GM12878 (cell line): ENCODE data around the gene DFFA. TPM values are rescaled to one million over a fixed set of nuclear protein-coding genes. Genes with fewer than 3 reads are reported as not detected.

ENCODE experiments used
- ATAC-seq: fragments of 200-7000 bp; cut with Tn5 transposase; 3 replicates; pipeline ENCODE4 v1.9.1; 2020; ENCODE audit warnings: mild to moderate bottlenecking, moderate library complexity
- BruUV-seq: library from RNA; stranded (reverse); fragments of 400-500 nt; replicated peaks from 2 replicates; lab custom pipeline; 2021; lab: Mats Ljungman, UMichigan
- CTCF ChIA-PET: fragments of 300-600 bp; sonication (Branson Sonifier 250); formaldehyde crosslinking; extraction: SDS; loops from one replicate; lab custom pipeline; 2021; ENCODE audit warnings: inconsistent platforms; lab: Yijun Ruan, JAX
- POLR2A ChIA-PET: fragments of 350-600 bp; formaldehyde crosslinking; extraction: SDS; loops from one replicate; lab custom pipeline; 2021; ENCODE audit warnings: inconsistent platforms; lab: Charles Lee
- RAD21 ChIA-PET: fragments of 300-600 bp; sonication (Branson Sonifier 250); formaldehyde crosslinking; loops from one replicate; lab custom pipeline; 2023; ENCODE audit warnings: antibody characterized with exemption; ENCODE audit not compliant: unreplicated experiment; lab: Charles Lee
- SMC1A ChIA-PET: fragments of 300-600 bp; sonication (Branson Sonifier 250); formaldehyde crosslinking; loops from one replicate; lab custom pipeline; 2023; ENCODE audit not compliant: unreplicated experiment, uncharacterized antibody; lab: Charles Lee
- DNase-seq: peaks from one replicate; pipeline ENCODE4 v3.0.0-alpha.2; 2011; ENCODE audit warnings: low read depth, low spot score
- FAIRE-seq: peaks from 3 replicates; lab custom pipeline; 2011; peaks lifted over from hg19 to GRCh38; lab: Jason Lieb, UNC
- H2AFZ ChIP-seq: 2 replicates; pipeline ENCODE4 v1.6.0; 2011; ENCODE audit warnings: low read depth, low read length, control low read depth; ENCODE audit not compliant: control insufficient read depth
- H3K27ac ChIP-seq: 2 replicates; pipeline ENCODE4 v1.5.1; 2011; ENCODE audit warnings: control low read depth; ENCODE audit not compliant: control insufficient read depth, insufficient read depth
- H3K27me3 ChIP-seq, 2 experiments: replicated peaks in 1 of 2; 2 replicates each; pipeline versions ENCODE4 v1.6.0 to v1.6.1; 2011; ENCODE audit warnings: low read length in 1 of 2; ENCODE audit not compliant: control insufficient read depth in 2 of 2, insufficient read depth in 2 of 2
- H3K36me3 ChIP-seq, 2 experiments: 2 replicates each; pipeline ENCODE4 v1.5.1; 2011; ENCODE audit warnings: low read length in 1 of 2; ENCODE audit not compliant: control insufficient read depth in 2 of 2, insufficient read depth in 2 of 2
- H3K4me1 ChIP-seq: 2 replicates; pipeline ENCODE4 v1.6.1; 2011; ENCODE audit warnings: mild to moderate bottlenecking, low read length, moderate library complexity, mixed read lengths; ENCODE audit not compliant: control insufficient read depth, insufficient read depth
- H3K4me2 ChIP-seq: 2 replicates; pipeline ENCODE4 v1.6.0; 2011; ENCODE audit warnings: control low read depth; ENCODE audit not compliant: control insufficient read depth, insufficient read depth
- H3K4me3 ChIP-seq: fragments of 200-600 bp; sonication (generic); 2 replicates; pipeline ENCODE4 v1.5.1; 2016
- H3K79me2 ChIP-seq: 2 replicates; pipeline ENCODE4 v1.6.0; 2011; ENCODE audit warnings: low read length; ENCODE audit not compliant: control insufficient read depth, insufficient read depth
- H3K9ac ChIP-seq: 2 replicates; pipeline ENCODE4 v1.8.0; 2011; ENCODE audit warnings: low read length, control low read depth, mixed read lengths; ENCODE audit not compliant: control insufficient read depth, insufficient read depth
- H3K9me3 ChIP-seq: replicated peaks from 3 replicates; pipeline ENCODE4 v1.5.1; 2011; ENCODE audit warnings: mild to moderate bottlenecking, low read length; ENCODE audit not compliant: control insufficient read depth, insufficient read depth
- H4K20me1 ChIP-seq: 2 replicates; pipeline ENCODE4 v1.6.0; 2011; ENCODE audit not compliant: control insufficient read depth, insufficient read depth
- ASH2L ChIP-seq: fragments of 300-600, 200-600 bp; sonication (generic); IDR thresholded peaks from 2 replicates; pipeline ENCODE4 v1.6.1; 2017; ENCODE audit warnings: low read depth, mild to moderate bottlenecking, borderline replicate concordance
- CEBPB ChIP-seq, 2 experiments: fragments of 150-350 bp in 1 of 2; IDR thresholded peaks; 2 replicates each; pipeline ENCODE4 v1.6.1; 2012 to 2014; ENCODE audit warnings: low read depth in 2 of 2, low read length in 2 of 2, borderline replicate concordance in 1 of 2, inconsistent platforms in 1 of 2
- IRF4 ChIP-seq: IDR thresholded peaks from 2 replicates; pipeline ENCODE4 v1.6.1; 2011; ENCODE audit warnings: low read depth, low read length
- NFYA ChIP-seq: IDR thresholded peaks from 2 replicates; pipeline ENCODE4 v1.6.1; 2011; ENCODE audit warnings: low read depth, mild to moderate bottlenecking, low read length, improper control_type of control experiment, borderline replicate concordance
- PML ChIP-seq: IDR thresholded peaks from 2 replicates; pipeline ENCODE4 v1.6.1; 2012; ENCODE audit warnings: low read length, inconsistent platforms
- RAD51 ChIP-seq: fragments of 450-650 bp; IDR thresholded peaks from 2 replicates; pipeline ENCODE4 v1.6.1; 2016; ENCODE audit warnings: moderate library complexity, mild to moderate bottlenecking, inconsistent platforms
- RELA ChIP-seq: fragments of 450-650 bp; IDR thresholded peaks from 2 replicates; pipeline ENCODE4 v1.8.0; 2014; ENCODE audit warnings: borderline replicate concordance; ENCODE audit not compliant: partially characterized antibody
- SP1 ChIP-seq: IDR thresholded peaks from one replicate; pipeline ENCODE4 v1.6.1; 2011; ENCODE audit warnings: low read depth, low read length
- SUPT20H ChIP-seq: IDR thresholded peaks from 2 replicates; pipeline ENCODE4 v1.6.1; 2011; ENCODE audit warnings: low read depth, mild to moderate bottlenecking, low read length, moderate library complexity, borderline replicate concordance; ENCODE audit not compliant: control insufficient read depth
- TCF7 ChIP-seq: IDR thresholded peaks from 2 replicates; pipeline ENCODE4 v1.6.1; 2014; ENCODE audit warnings: antibody characterized with exemption, borderline replicate concordance
- YY1 ChIP-seq: IDR thresholded peaks from 2 replicates; pipeline ENCODE4 v1.6.1; 2011; ENCODE audit warnings: low read depth, mild to moderate bottlenecking, low read length
- WGBS: methylation state at CpG from one replicate; pipeline ENCODE4 v1.1.6; 2016; ENCODE audit warnings: low lambda C conversion rate; ENCODE audit not compliant: insufficient replicate concordance, insufficient coverage; ENCODE audit errors: missing lambda C conversion rate; 5-methylcytosine and 5-hydroxymethylcytosine counted together
- in situ Hi-C: fragments of 300-500 bp; cut with MboI; formaldehyde crosslinking; loops from 9 replicates; pipeline ENCODE4 v1.14.3; 2018; ENCODE audit warnings: mixed read lengths
- intact Hi-C: fragments of 100-400 bp; cut with micrococcal nuclease; formaldehyde crosslinking; loops from one replicate; pipeline ENCODE4 v1.14.2; 2022; ENCODE audit not compliant: unreplicated experiment
- polyA plus RNA-seq, 11 experiments: library from polyadenylated mRNA; depleted of rRNA in 4 of 11; unstranded in 6 of 11; stranded (reverse) in 5 of 11; fragments of >200 nt; fragmentation: Nextera tagmentation in 4 of 11; fragmentation: Illumina TruSeq in 1 of 11; extraction: Ambion mirVana in 4 of 11; extraction: Trizol in 1 of 11; gene quantifications; 1 replicate in 1 of 11; 2 replicates in 10 of 11; pipeline versions ENCODE4 v1.2.1 to v1.2.3, GENCODE V29; 2011 to 2016; ENCODE audit warnings: inconsistent platforms in 2 of 11, missing spikeins in 2 of 11, low read depth in 1 of 11
- total RNA-seq, 4 experiments: library from RNA; depleted of rRNA in 3 of 4; stranded (reverse); fragments of >200 nt in 3 of 4; fragmentation: Illumina TruSeq in 1 of 4; extraction: Trizol in 1 of 4; gene quantifications; 2 replicates each; pipeline versions ENCODE4 v1.2.1 to v1.2.3, GENCODE V29; 2013 to 2021
- TF ChIP-seq, protein P1 (sequence below): fragments of 450-650 bp; IDR thresholded peaks from 2 replicates; pipeline ENCODE4 v1.6.1; 2014; ENCODE audit warnings: mild to moderate bottlenecking
- TF ChIP-seq, protein P2 (sequence below): IDR thresholded peaks from 2 replicates; pipeline ENCODE4 v1.6.1; 2011; ENCODE audit warnings: mild to moderate bottlenecking, low read depth, low read length, moderate library complexity; ENCODE audit not compliant: insufficient replicate concordance
- TF ChIP-seq, protein P3 (sequence below): fragments of 150-350 bp; IDR thresholded peaks from 2 replicates; pipeline ENCODE4 v1.6.1; 2014; ENCODE audit warnings: mild to moderate bottlenecking, low read depth, low read length
- TF ChIP-seq, protein P4 (sequence below): IDR thresholded peaks from 2 replicates; pipeline ENCODE4 v1.6.1; 2012; ENCODE audit warnings: low read depth, low read length, improper control_type of control experiment
- TF ChIP-seq, protein P5 (sequence below): fragments of 450-650 bp; IDR thresholded peaks from 2 replicates; pipeline ENCODE4 v1.6.1; 2016; ENCODE audit warnings: mild to moderate bottlenecking
- TF ChIP-seq, protein P6 (sequence below), 3 experiments: IDR thresholded peaks in 2 of 3; conservative IDR thresholded peaks in 1 of 3; 2 replicates each; pipeline ENCODE4 v1.5.1; 2011; ENCODE audit warnings: low read depth in 3 of 3, low read length in 3 of 3, mild to moderate bottlenecking in 3 of 3, control low read depth in 2 of 3, moderate library complexity in 2 of 3, inconsistent platforms in 1 of 3, mixed read lengths in 1 of 3; ENCODE audit not compliant: control insufficient read depth in 2 of 3, insufficient read depth in 1 of 3; ENCODE audit errors: extremely low read depth in 1 of 3

DFFA gene
- total and polyA plus RNA-seq, 10 of the 15 experiments (the other 5 are each of a cell fraction or from before 2014, with no cell fraction given), result 37.4 to 83.8 (median 52.4) TPM

DNA sequence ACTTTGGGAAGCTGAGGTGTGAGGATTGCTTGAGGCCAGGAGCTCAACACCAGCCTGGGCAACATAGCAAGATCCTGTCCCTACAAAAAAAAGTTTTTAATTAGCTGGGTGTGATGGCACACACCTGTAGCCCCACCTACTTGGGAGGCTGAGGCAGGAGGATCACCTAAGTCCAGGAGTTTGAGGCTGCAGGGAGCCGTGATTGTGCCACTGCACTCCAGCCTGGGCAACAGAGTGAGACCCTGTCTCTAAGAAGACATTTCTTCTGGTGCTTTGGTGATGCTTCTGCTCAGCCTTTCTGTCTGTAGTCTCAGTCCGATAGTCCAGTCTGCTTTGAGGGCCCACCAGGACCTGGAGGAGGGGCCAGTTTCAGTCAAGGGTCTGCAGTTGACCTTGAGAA is 65.1 kb downstream of the DFFA start:
- no peak overlapping the region for H3K4me3 ChIP-seq
- no peak overlapping the region for H2AFZ ChIP-seq
- no peak overlapping the region for H3K27ac ChIP-seq
- ChIA-PET RAD21 (interaction anchor here (0.6 to 1.2 kb wide), 2 partner anchors 19 to 208 kb away, joined by 3 to 5 read pairs; no protein-coding TSS in a partner anchor), POLR2A (interaction anchor here (0.6 kb wide), 1 partner anchor 339 kb away, joined by 3 read pairs; no protein-coding TSS in a partner anchor), SMC1A (no interaction called here), CTCF (no interaction called here)
- no peaks in the 10 kb centered on the region for H4K20me1 ChIP-seq
- H3K36me3 ChIP-seq, result peaks cover 25 to 37% of the 10 kb centered on the region in 2 experiments
- FAIRE-seq, result no peak
- no peaks in the 10 kb centered on the region for H3K79me2 ChIP-seq
- no peak for DNase-seq
- 100% methylated on average over 2 of the region's 2 CpGs for WGBS
- no TSS peak for BruUV-seq
- no peaks in the 10 kb centered on the region for H3K27me3 ChIP-seq
- in situ Hi-C loops, result no loop called here
- no peak overlapping the region for H3K9ac ChIP-seq
- ATAC-seq, result no peak
- H3K9me3 ChIP-seq, result no peaks in the 10 kb centered on the region
- no peaks in the 10 kb centered on the region for H3K4me1 ChIP-seq
- intact Hi-C loops, result no loop called here
- H3K4me2 ChIP-seq, result no peak overlapping the region
- TF ChIP-seq, protein P1, sequence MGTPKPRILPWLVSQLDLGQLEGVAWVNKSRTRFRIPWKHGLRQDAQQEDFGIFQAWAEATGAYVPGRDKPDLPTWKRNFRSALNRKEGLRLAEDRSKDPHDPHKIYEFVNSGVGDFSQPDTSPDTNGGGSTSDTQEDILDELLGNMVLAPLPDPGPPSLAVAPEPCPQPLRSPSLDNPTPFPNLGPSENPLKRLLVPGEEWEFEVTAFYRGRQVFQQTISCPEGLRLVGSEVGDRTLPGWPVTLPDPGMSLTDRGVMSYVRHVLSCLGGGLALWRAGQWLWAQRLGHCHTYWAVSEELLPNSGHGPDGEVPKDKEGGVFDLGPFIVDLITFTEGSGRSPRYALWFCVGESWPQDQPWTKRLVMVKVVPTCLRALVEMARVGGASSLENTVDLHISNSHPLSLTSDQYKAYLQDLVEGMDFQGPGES, result no peak
- TF ChIP-seq YY1, result no peak
- no peak for TF ChIP-seq SP1
- no peak for TF ChIP-seq RELA
- TF ChIP-seq, protein P2, sequence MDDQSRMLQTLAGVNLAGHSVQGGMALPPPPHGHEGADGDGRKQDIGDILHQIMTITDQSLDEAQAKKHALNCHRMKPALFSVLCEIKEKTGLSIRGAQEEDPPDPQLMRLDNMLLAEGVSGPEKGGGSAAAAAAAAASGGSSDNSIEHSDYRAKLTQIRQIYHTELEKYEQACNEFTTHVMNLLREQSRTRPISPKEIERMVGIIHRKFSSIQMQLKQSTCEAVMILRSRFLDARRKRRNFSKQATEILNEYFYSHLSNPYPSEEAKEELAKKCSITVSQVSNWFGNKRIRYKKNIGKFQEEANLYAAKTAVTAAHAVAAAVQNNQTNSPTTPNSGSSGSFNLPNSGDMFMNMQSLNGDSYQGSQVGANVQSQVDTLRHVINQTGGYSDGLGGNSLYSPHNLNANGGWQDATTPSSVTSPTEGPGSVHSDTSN, result no peak
- TF ChIP-seq, protein P3, sequence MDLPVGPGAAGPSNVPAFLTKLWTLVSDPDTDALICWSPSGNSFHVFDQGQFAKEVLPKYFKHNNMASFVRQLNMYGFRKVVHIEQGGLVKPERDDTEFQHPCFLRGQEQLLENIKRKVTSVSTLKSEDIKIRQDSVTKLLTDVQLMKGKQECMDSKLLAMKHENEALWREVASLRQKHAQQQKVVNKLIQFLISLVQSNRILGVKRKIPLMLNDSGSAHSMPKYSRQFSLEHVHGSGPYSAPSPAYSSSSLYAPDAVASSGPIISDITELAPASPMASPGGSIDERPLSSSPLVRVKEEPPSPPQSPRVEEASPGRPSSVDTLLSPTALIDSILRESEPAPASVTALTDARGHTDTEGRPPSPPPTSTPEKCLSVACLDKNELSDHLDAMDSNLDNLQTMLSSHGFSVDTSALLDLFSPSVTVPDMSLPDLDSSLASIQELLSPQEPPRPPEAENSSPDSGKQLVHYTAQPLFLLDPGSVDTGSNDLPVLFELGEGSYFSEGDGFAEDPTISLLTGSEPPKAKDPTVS, result no peak
- TF ChIP-seq, protein P4, sequence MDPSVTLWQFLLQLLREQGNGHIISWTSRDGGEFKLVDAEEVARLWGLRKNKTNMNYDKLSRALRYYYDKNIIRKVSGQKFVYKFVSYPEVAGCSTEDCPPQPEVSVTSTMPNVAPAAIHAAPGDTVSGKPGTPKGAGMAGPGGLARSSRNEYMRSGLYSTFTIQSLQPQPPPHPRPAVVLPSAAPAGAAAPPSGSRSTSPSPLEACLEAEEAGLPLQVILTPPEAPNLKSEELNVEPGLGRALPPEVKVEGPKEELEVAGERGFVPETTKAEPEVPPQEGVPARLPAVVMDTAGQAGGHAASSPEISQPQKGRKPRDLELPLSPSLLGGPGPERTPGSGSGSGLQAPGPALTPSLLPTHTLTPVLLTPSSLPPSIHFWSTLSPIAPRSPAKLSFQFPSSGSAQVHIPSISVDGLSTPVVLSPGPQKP, result no peak
- TF ChIP-seq, protein P5, sequence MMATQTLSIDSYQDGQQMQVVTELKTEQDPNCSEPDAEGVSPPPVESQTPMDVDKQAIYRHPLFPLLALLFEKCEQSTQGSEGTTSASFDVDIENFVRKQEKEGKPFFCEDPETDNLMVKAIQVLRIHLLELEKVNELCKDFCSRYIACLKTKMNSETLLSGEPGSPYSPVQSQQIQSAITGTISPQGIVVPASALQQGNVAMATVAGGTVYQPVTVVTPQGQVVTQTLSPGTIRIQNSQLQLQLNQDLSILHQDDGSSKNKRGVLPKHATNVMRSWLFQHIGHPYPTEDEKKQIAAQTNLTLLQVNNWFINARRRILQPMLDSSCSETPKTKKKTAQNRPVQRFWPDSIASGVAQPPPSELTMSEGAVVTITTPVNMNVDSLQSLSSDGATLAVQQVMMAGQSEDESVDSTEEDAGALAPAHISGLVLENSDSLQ, result no peak
- no peak for TF ChIP-seq SUPT20H
- TF ChIP-seq CEBPB (IDR thresholded peaks at IDR 0.05; ENCODE audit: borderline replicate concordance in 1 of 2, low read depth in 2 of 2, low read length in 2 of 2), result no peak
- TF ChIP-seq, protein P6, sequence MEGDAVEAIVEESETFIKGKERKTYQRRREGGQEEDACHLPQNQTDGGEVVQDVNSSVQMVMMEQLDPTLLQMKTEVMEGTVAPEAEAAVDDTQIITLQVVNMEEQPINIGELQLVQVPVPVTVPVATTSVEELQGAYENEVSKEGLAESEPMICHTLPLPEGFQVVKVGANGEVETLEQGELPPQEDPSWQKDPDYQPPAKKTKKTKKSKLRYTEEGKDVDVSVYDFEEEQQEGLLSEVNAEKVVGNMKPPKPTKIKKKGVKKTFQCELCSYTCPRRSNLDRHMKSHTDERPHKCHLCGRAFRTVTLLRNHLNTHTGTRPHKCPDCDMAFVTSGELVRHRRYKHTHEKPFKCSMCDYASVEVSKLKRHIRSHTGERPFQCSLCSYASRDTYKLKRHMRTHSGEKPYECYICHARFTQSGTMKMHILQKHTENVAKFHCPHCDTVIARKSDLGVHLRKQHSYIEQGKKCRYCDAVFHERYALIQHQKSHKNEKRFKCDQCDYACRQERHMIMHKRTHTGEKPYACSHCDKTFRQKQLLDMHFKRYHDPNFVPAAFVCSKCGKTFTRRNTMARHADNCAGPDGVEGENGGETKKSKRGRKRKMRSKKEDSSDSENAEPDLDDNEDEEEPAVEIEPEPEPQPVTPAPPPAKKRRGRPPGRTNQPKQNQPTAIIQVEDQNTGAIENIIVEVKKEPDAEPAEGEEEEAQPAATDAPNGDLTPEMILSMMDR (IDR thresholded peaks at IDR 0.05 in 2 of 3, conservative IDR thresholded peaks at IDR 0.05 in 1 of 3; ENCODE audit: control insufficient read depth in 2 of 3, extremely low read depth in 1 of 3, insufficient read depth in 1 of 3, low read depth in 3 of 3, low read length in 3 of 3), result no peak
- no peak for TF ChIP-seq ASH2L
- no peak for TF ChIP-seq TCF7
- TF ChIP-seq PML, result no peak
- TF ChIP-seq IRF4, result no peak
- no peak for TF ChIP-seq NFYA
- no peak for TF ChIP-seq RAD51
